Neural progenitor cell (in vitro differentiated cells): ENCODE results near the gene SNX13.

Experiments
- CTCF ChIP-seq: fragments of 200-600 bp; sonication (generic); IDR thresholded peaks from 2 replicates; pipeline ENCODE4 v1.5.1; 2017; ENCODE audit warnings: antibody characterized with exemption, mild to moderate bottlenecking
- EZH2 ChIP-seq: fragments of 200-600 bp; sonication (generic); IDR thresholded peaks from 2 replicates; pipeline ENCODE4 v1.6.1; 2017; ENCODE audit warnings: antibody characterized with exemption, mild to moderate bottlenecking, moderate library complexity

- TF ChIP-seq CTCF (no peak), EZH2 (no peak)
Measured at GRCh38 chr7:17741426-17741825, 198.9 kb downstream of the SNX13 start.
